ENCODE measurements around the gene MPST. TPM values are rescaled to one million over a fixed set of nuclear protein-coding genes. Genes with fewer than 3 reads are reported as not detected.
"Not testable (repeated sequence)": the region's sequence is repeated elsewhere in the genome, so short reads cannot be mapped to it uniquely, and the experiment has no call there.

MPST gene
- total RNA-seq, 2 experiments from 2014 or later = 28.5 to 33.6 TPM

- no peak overlapping the region for H3K4me3 Mint-ChIP-seq
- ChIA-PET POLR2A (no interaction called here), CTCF (no interaction called here)
- DNase-seq = no peak
- no peak for ATAC-seq
- H3K27ac Mint-ChIP-seq = no peak overlapping the region
- H3K9me3 Mint-ChIP-seq (ENCODE audit: insufficient read depth) = no peaks in the 10 kb centered on the region
- H3K36me3 Mint-ChIP-seq (ENCODE audit: low read depth) = no peaks in the 10 kb centered on the region
- H3K4me1 Mint-ChIP-seq (ENCODE audit: low read depth) = peaks cover 9% of the 10 kb centered on the region
- peaks cover 11% of the 10 kb centered on the region for H3K27me3 Mint-ChIP-seq (ENCODE audit: low read depth)
Measured at GRCh38 chr22:37067428-37067827, 47.9 kb downstream of the MPST start.

- ChIA-PET POLR2A (interaction anchor here (0.7 to 1.4 kb wide), 2 partner anchors 11 to 13 kb away, joined by 3 read pairs; no protein-coding TSS in a partner anchor), CTCF (interaction anchor here (1.3 kb wide), 1 partner anchor 130 kb away, joined by 3 read pairs; no protein-coding TSS in a partner anchor)
- H3K4me3 Mint-ChIP-seq = no peak overlapping the region
Measured at GRCh38 chr22:37068859-37069258, 49.3 kb downstream of the MPST start.

GRCh38 chr22:37069319-37069718 lies 49.8 kb downstream of the MPST start:
- Mint-ChIP-seq H3K27ac (no peak overlapping the region), H3K9me3 (ENCODE audit: insufficient read depth) (no peaks in the 10 kb centered on the region), H3K27me3 (ENCODE audit: low read depth) (peaks cover 11% of the 10 kb centered on the region), H3K4me3 (no peak overlapping the region), H3K4me1 (ENCODE audit: low read depth) (no peaks in the 10 kb centered on the region), H3K36me3 (ENCODE audit: low read depth) (no peaks in the 10 kb centered on the region)
- DNase-seq = no peak
- no peak for ATAC-seq
- CTCF ChIA-PET = interaction anchor here (1.3 kb wide), 1 partner anchor 130 kb away, joined by 3 read pairs; no protein-coding TSS in a partner anchor
- POLR2A ChIA-PET = interaction anchor here (0.7 to 1.4 kb wide), 2 partner anchors 10 to 13 kb away, joined by 3 read pairs; no protein-coding TSS in a partner anchor

More at GRCh38 chr22:37068859-37069258, 49.3 kb downstream of the MPST start:
- no peaks in the 10 kb centered on the region for H3K4me1 Mint-ChIP-seq (ENCODE audit: low read depth)
- H3K9me3 Mint-ChIP-seq (ENCODE audit: insufficient read depth) = no peaks in the 10 kb centered on the region
- H3K27me3 Mint-ChIP-seq (ENCODE audit: low read depth) = peaks cover 11% of the 10 kb centered on the region
- ATAC-seq = peak; percentile 35
- H3K27ac Mint-ChIP-seq = no peak overlapping the region
- DNase-seq = no peak
- no peaks in the 10 kb centered on the region for H3K36me3 Mint-ChIP-seq (ENCODE audit: low read depth)

GRCh38 chr22:37069719-37070118 lies 50.2 kb downstream of the MPST start:
- ATAC-seq = no peak
- Mint-ChIP-seq H3K4me3 (no peak overlapping the region), H3K27ac (no peak overlapping the region), H3K36me3 (ENCODE audit: low read depth) (no peaks in the 10 kb centered on the region), H3K9me3 (ENCODE audit: insufficient read depth) (no peaks in the 10 kb centered on the region), H3K27me3 (ENCODE audit: low read depth) (peaks cover 11% of the 10 kb centered on the region), H3K4me1 (ENCODE audit: low read depth) (no peaks in the 10 kb centered on the region)
- ChIA-PET CTCF (no interaction called here), POLR2A (interaction anchor here (0.7 to 1.4 kb wide), 2 partner anchors 10 to 72 kb away, joined by 3 read pairs; no protein-coding TSS in a partner anchor)
- no peak for DNase-seq

- ChIA-PET POLR2A (interaction anchor here (0.7 to 1.4 kb wide), 2 partner anchors 9 to 71 kb away, joined by 3 read pairs; no protein-coding TSS in a partner anchor), CTCF (no interaction called here)
- Mint-ChIP-seq H3K36me3 (ENCODE audit: low read depth) (no peaks in the 10 kb centered on the region), H3K9me3 (ENCODE audit: insufficient read depth) (no peaks in the 10 kb centered on the region), H3K27me3 (ENCODE audit: low read depth) (peaks cover 11% of the 10 kb centered on the region), H3K4me1 (ENCODE audit: low read depth) (peaks cover 3% of the 10 kb centered on the region), H3K4me3 (no peak overlapping the region), H3K27ac (no peak overlapping the region)
- no peak for DNase-seq
- no peak for ATAC-seq
Measured at GRCh38 chr22:37070334-37070733, 50.8 kb downstream of the MPST start.

GRCh38 chr22:37070744-37071143 lies 51.2 kb downstream of the MPST start:
- Mint-ChIP-seq H3K36me3 (ENCODE audit: low read depth) (no peaks in the 10 kb centered on the region), H3K4me1 (ENCODE audit: low read depth) (peaks cover 6% of the 10 kb centered on the region), H3K27ac (no peak overlapping the region), H3K9me3 (ENCODE audit: insufficient read depth) (no peaks in the 10 kb centered on the region), H3K4me3 (no peak overlapping the region), H3K27me3 (ENCODE audit: low read depth) (peaks cover 11% of the 10 kb centered on the region)
- CTCF ChIA-PET = no interaction called here
- DNase-seq (no peak), ATAC-seq (no peak)
- POLR2A ChIA-PET = no interaction called here

- H3K9me3 Mint-ChIP-seq (ENCODE audit: insufficient read depth) = not testable (repeated sequence)
- H3K27me3 Mint-ChIP-seq (ENCODE audit: low read depth) = peaks cover 11% of the 10 kb centered on the region
Measured at GRCh38 chr22:37071850-37072592, 52.5 kb downstream of the MPST start.

GRCh38 chr22:37072673-37073072 lies 53.1 kb downstream of the MPST start:
- CTCF ChIA-PET = no interaction called here
- H3K4me1 Mint-ChIP-seq (ENCODE audit: low read depth) = peaks cover 16% of the 10 kb centered on the region
- ATAC-seq = no peak

More at GRCh38 chr22:37071850-37072592, 52.5 kb downstream of the MPST start:
- H3K4me3 Mint-ChIP-seq; ATAC-seq; H3K36me3 Mint-ChIP-seq (ENCODE audit: low read depth); H3K27ac Mint-ChIP-seq; DNase-seq: not testable (repeated sequence)
- H3K4me1 Mint-ChIP-seq (ENCODE audit: low read depth) = peaks cover 13% of the 10 kb centered on the region
- CTCF ChIA-PET = interaction anchor here (0.7 kb wide), 1 partner anchor 152 kb away, joined by 4 read pairs; no protein-coding TSS in a partner anchor
- POLR2A ChIA-PET = interaction anchor here (0.7 kb wide), 1 partner anchor 51 kb away, joined by 3 read pairs; no protein-coding TSS in a partner anchor

GRCh38 chr22:37074537-37074936 lies 55.0 kb downstream of the MPST start:
- Mint-ChIP-seq H3K4me1 (ENCODE audit: low read depth) (peaks cover 35% of the 10 kb centered on the region), H3K27me3 (ENCODE audit: low read depth) (peaks cover 5% of the 10 kb centered on the region), H3K36me3 (ENCODE audit: low read depth) (no peaks in the 10 kb centered on the region), H3K4me3 (no peak overlapping the region), H3K27ac (no peak overlapping the region), H3K9me3 (ENCODE audit: insufficient read depth) (no peaks in the 10 kb centered on the region)
- ChIA-PET POLR2A (interaction anchor here (1.0 kb wide), 1 partner anchor 47 kb away, joined by 3 read pairs; no protein-coding TSS in a partner anchor), CTCF (interaction anchor here (0.7 to 2.1 kb wide), 2 partner anchors 88 to 125 kb away, joined by 3 to 7 read pairs; no protein-coding TSS in a partner anchor)
- ATAC-seq = no peak
- DNase-seq = no peak

More at GRCh38 chr22:37072673-37073072, 53.1 kb downstream of the MPST start:
- no peaks in the 10 kb centered on the region for H3K36me3 Mint-ChIP-seq (ENCODE audit: low read depth)
- H3K27me3 Mint-ChIP-seq (ENCODE audit: low read depth) = peaks cover 11% of the 10 kb centered on the region
- H3K4me3 Mint-ChIP-seq = no peak overlapping the region
- H3K9me3 Mint-ChIP-seq (ENCODE audit: insufficient read depth) = no peaks in the 10 kb centered on the region
- POLR2A ChIA-PET = no interaction called here
- no peak overlapping the region for H3K27ac Mint-ChIP-seq
- DNase-seq = no peak

- no peak overlapping the region for H3K27ac Mint-ChIP-seq
Measured at GRCh38 chr22:37075046-37075445, 55.5 kb downstream of the MPST start.

GRCh38 chr22:37075822-37076433 lies 56.4 kb downstream of the MPST start:
- DNase-seq (no peak), ATAC-seq (no peak)
- no peaks in the 10 kb centered on the region for H3K36me3 Mint-ChIP-seq (ENCODE audit: low read depth)
- no peaks in the 10 kb centered on the region for H3K9me3 Mint-ChIP-seq (ENCODE audit: insufficient read depth)
- H3K27ac Mint-ChIP-seq = peak overlapping the region; percentile 58
- no peak overlapping the region for H3K4me3 Mint-ChIP-seq
- ChIA-PET CTCF (interaction anchor here (0.7 to 2.1 kb wide), 14 partner anchors 30 to 185 kb away, joined by 3 to 13 read pairs (median 6); partner anchors contain the start of gene IL2RB), POLR2A (interaction anchor here (1.5 kb wide), 1 partner anchor 46 kb away, joined by 9 read pairs; no protein-coding TSS in a partner anchor)
- H3K4me1 Mint-ChIP-seq (ENCODE audit: low read depth) = peaks cover 49% of the 10 kb centered on the region
- H3K27me3 Mint-ChIP-seq (ENCODE audit: low read depth) = no peaks in the 10 kb centered on the region

More at GRCh38 chr22:37075046-37075445, 55.5 kb downstream of the MPST start:
- DNase-seq = no peak
- no peak for ATAC-seq
- no peaks in the 10 kb centered on the region for H3K9me3 Mint-ChIP-seq (ENCODE audit: insufficient read depth)
- no peak overlapping the region for H3K4me3 Mint-ChIP-seq
- ChIA-PET CTCF (interaction anchor here (2.1 kb wide), 1 partner anchor 125 kb away, joined by 7 read pairs; no protein-coding TSS in a partner anchor), POLR2A (no interaction called here)
- H3K27me3 Mint-ChIP-seq (ENCODE audit: low read depth) = peaks cover 1% of the 10 kb centered on the region
- no peaks in the 10 kb centered on the region for H3K36me3 Mint-ChIP-seq (ENCODE audit: low read depth)
- H3K4me1 Mint-ChIP-seq (ENCODE audit: low read depth) = peaks cover 40% of the 10 kb centered on the region
